Right cardiac atrium (tissue), 5 donors: ENCODE measurements around the gene COL11A1. TPM values are rescaled to one million over a fixed set of nuclear protein-coding genes. Genes with fewer than 3 reads are reported as not detected.
A peak's percentile ranks its signal among the peaks of the same experiment; 100 is the strongest.
"Not testable (repeated sequence)": the region's sequence is repeated elsewhere in the genome, so short reads cannot be mapped to it uniquely, and the experiment has no call there.

Experiments
- ATAC-seq, 2 donors: fragments of 200-7000 bp; cut with Tn5 transposase; one replicate each; pipeline versions ENCODE4 v1.8.0 to v1.9.1; 2020; ENCODE audit warnings: moderate library complexity in 2 of 2, mild to moderate bottlenecking in 1 of 2
- DNase-seq, 3 donors: peaks; one replicate each; pipeline ENCODE4 v3.0.0-alpha.2; 2020
- H3K27ac ChIP-seq: one replicate; pipeline ENCODE4 v1.5.1; 2013; ENCODE audit warnings: mild to moderate bottlenecking, low read length, control low read depth, moderate library complexity
- H3K27me3 ChIP-seq: one replicate; pipeline ENCODE4 v1.6.1; 2013; ENCODE audit not compliant: control insufficient read depth, insufficient read depth
- H3K4me1 ChIP-seq: one replicate; pipeline ENCODE4 v1.6.1; 2013; ENCODE audit warnings: low read length; ENCODE audit not compliant: control insufficient read depth, insufficient read depth
- H3K4me3 ChIP-seq: one replicate; pipeline ENCODE4 v1.5.1; 2013; ENCODE audit warnings: low read length, control low read depth
- H3K9me3 ChIP-seq: one replicate; pipeline ENCODE4 v1.6.1; 2013; ENCODE audit warnings: low read length; ENCODE audit not compliant: control insufficient read depth
- WGBS: extraction: QIAGEN DNeasy Blood & Tissue Kit; methylation state at CpG from one replicate; pipeline ENCODE4 v1.1.7; 2013; 5-methylcytosine and 5-hydroxymethylcytosine counted together
- intact Hi-C, 4 donors: fragments of 100-400 bp; cut with DNase I; formaldehyde crosslinking; loops; one replicate each; pipeline versions ENCODE4 v1.11.0 to v1.14.0; 2022 to 2023
- polyA plus RNA-seq: library from polyadenylated mRNA; stranded (reverse); fragments of 200-250 nt; gene quantifications from one replicate; pipeline ENCODE4 v1.2.3, GENCODE V29; 2013
- total RNA-seq, 4 donors: library from RNA; stranded (reverse); fragmentation: NEBNext Ultra II Directional; extraction: Animal tissue kit (Norgen Biotek cat#: 25700); gene quantifications; one replicate each; pipeline ENCODE4 v1.2.1, GENCODE V29; 2021
- donor health status: healthy with polysubstance abuse.
- donor health status: DM: no; HTN: yes; CAD: no.
- donor health status: DM: no; HTN: no; CAD: no.
- donor health status: DM: no; HTN: yes; CAD: no; lungs with severe emphysema.
- donor health status: DM: yes; HTN: yes; CAD: no.

The COL11A1 gene
- total and polyA plus RNA-seq, 5 donors, result 0.05 TPM; not detected in 4

GRCh38 chr1:102970496-102971078 lies 137.7 kb downstream of the COL11A1 start:
- no peak for ATAC-seq
- Histone ChIP-seq H3K9me3 (no peaks in the 10 kb centered on the region), H3K27me3 (no peaks in the 10 kb centered on the region), H3K4me3 (no peak overlapping the region), H3K27ac (no peak overlapping the region), H3K4me1 (no peaks in the 10 kb centered on the region)
- intact Hi-C loops, result no loop called here
- 64% methylated on average over 17 of the region's 17 CpGs for WGBS
- DNase-seq, result peak in 1 of 3 donors; percentile 22

DNA sequence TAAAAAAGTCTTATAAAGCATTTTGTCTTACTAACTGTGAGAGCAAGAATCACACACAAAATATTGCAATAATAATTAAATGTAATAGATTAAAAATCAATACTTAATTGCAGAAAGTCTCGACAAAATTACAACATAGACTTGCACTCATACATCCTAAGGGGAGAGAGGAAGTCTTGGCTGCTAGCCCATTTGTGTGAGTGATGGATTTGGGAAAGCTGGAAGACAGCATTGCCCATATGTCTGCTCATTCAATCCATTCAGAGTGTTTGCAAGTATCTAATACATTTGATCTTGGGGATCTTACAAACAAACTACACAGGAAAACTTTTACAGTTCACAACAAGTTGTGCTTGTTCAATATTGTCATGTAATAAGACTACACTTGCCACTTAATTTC lies 140.5 kb downstream of the COL11A1 start:
- H3K4me1 ChIP-seq, result no peaks in the 10 kb centered on the region
- H3K9me3 ChIP-seq, result no peaks in the 10 kb centered on the region
- no peak overlapping the region for H3K27ac ChIP-seq
- H3K27me3 ChIP-seq, result no peaks in the 10 kb centered on the region
- 44% methylated on average over 1 of the region's 1 CpG for WGBS
- no peak overlapping the region for H3K4me3 ChIP-seq
- DNase-seq (no peak), ATAC-seq (no peak)
- intact Hi-C loops, result no loop called here

DNA sequence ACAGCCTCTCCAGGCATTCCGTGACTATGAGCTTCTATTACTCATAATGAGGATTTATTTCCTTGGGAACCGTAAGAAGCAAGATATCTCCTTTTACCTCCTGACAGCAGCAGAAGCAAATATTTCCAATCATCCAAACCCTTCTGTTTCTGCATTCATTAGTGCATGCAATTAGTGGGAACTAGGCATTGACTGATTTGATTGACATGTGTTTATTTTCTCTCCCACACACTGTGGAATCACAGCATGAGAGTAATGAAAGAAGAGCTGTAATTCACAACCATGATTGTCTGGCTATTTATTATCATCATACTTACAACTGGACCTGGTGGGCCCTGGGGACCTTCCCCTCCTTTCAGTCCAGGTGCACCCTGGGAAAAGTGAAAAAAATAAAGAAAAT lies 146.8 kb downstream of the COL11A1 start:
- Histone ChIP-seq H3K9me3 (no peaks in the 10 kb centered on the region), H3K4me1 (no peaks in the 10 kb centered on the region), H3K4me3 (no peak overlapping the region), H3K27ac (no peak overlapping the region), H3K27me3 (no peaks in the 10 kb centered on the region)
- WGBS, result 91% methylated on average over 2 of the region's 2 CpGs
- ATAC-seq (no peak), DNase-seq (no peak)
- intact Hi-C loops, result no loop called here

DNA sequence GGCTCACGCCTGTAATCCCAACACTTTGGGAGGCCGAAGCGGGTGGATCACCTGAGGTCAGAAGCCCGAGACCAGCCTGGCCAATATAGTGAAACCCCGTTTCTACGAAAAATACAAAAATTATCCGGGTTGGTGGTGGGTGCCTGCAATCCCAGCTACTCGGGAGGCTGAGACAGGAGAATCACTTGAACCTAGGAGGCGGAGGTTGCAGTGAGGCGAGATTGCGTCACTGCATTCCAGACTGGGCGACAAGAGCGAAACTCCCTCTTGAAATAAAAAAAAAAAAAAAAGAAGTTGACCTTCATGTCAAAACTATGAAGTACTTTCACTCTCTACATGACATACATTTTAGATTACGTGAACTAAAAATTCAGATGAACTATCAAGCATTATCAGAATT lies 153.7 kb downstream of the COL11A1 start:
- H3K9me3 ChIP-seq, result no peaks in the 10 kb centered on the region
- DNase-seq, result no peak
- H3K4me3 ChIP-seq, result no peak overlapping the region
- ATAC-seq, result no peak
- WGBS, result 91% methylated on average over 14 of the region's 14 CpGs
- no peak overlapping the region for H3K27ac ChIP-seq
- intact Hi-C loops, result no loop called here
- no peaks in the 10 kb centered on the region for H3K4me1 ChIP-seq
- H3K27me3 ChIP-seq, result no peaks in the 10 kb centered on the region

DNA sequence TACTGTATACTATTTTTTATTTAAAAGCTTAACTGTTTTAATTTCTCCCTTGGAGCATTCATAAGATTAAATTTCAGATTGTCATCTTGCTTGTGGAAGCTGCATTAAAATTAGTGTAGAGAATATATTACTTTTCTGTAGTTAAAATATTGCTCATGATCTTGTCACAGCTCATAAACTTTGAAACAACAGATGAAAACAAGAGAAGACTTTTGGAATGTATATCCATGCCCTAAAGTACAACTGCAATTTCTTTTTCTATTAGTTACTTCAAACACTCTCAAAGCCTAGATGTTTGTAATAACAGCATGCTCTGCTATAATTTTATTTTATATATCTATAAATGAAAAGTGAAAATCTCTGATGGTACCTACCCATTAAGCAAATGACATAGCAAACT lies 155.9 kb downstream of the COL11A1 start:
- no peaks in the 10 kb centered on the region for H3K9me3 ChIP-seq
- ATAC-seq (no peak), DNase-seq (no peak)
- H3K4me3 ChIP-seq, result no peak overlapping the region
- H3K27ac ChIP-seq, result no peak overlapping the region
- no peaks in the 10 kb centered on the region for H3K4me1 ChIP-seq
- intact Hi-C loops, result no loop called here
- H3K27me3 ChIP-seq, result no peaks in the 10 kb centered on the region

DNA sequence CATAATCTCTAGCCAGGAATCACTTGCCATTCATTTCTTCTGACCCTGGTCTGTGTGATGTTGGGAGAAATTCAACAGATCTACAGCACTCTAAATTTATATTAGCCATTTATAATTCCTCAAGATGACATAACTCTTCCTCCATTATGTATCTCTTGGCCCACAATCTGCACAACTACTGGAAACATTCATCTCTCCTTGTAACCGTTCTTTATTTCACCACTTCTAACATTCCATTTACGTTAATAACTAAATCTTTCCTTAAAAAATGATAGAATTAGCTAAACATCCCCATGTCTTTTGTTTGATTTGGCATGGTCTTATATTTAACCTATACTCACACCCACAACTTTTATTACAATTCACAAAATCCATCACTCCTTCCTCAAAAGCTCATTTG lies 166.0 kb downstream of the COL11A1 start:
- Histone ChIP-seq H3K4me3 (no peak overlapping the region), H3K9me3 (no peaks in the 10 kb centered on the region), H3K4me1 (no peaks in the 10 kb centered on the region), H3K27ac (no peak overlapping the region), H3K27me3 (no peaks in the 10 kb centered on the region)
- intact Hi-C loops, result no loop called here
- DNase-seq (no peak), ATAC-seq (no peak)
- WGBS, result 53% methylated on average over 2 of the region's 2 CpGs

- no peaks in the 10 kb centered on the region for H3K9me3 ChIP-seq
- ATAC-seq (no peak), DNase-seq (no peak)
- no peak overlapping the region for H3K4me3 ChIP-seq
- H3K4me1 ChIP-seq, result no peaks in the 10 kb centered on the region
- no peak overlapping the region for H3K27ac ChIP-seq
- H3K27me3 ChIP-seq, result no peaks in the 10 kb centered on the region
- intact Hi-C loops, result no loop called here
Measured at GRCh38 chr1:102941366-102941947, 166.9 kb downstream of the COL11A1 start.

DNA sequence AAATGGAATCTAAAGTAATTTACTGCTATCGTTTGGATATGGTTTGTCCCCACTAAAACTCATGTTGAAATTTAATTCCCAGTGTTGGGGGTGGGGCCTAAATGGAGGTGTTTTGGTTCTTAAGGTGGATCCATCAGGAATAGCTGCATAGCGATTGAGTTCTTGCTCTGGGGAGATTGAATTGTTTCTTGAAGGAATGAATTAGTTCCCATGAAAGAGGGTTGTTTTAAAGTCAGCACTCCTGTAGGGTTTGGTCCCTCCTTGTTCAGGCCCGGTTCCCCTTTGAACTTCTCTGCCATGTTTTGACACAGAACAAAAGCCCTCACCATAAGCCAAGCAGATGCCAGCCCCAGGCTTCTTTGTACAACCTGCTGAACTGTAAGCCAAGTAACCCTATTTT lies 170.9 kb downstream of the COL11A1 start:
- WGBS, result 74% methylated on average over 3 of the region's 3 CpGs
- no peaks in the 10 kb centered on the region for H3K9me3 ChIP-seq
- no peaks in the 10 kb centered on the region for H3K4me1 ChIP-seq
- no peaks in the 10 kb centered on the region for H3K27me3 ChIP-seq
- no peak overlapping the region for H3K27ac ChIP-seq
- intact Hi-C loops, result no loop called here
- DNase-seq, result no peak
- no peak for ATAC-seq
- H3K4me3 ChIP-seq, result no peak overlapping the region

GRCh38 chr1:102933362-102933761 lies 175.0 kb downstream of the COL11A1 start:
- DNase-seq, intact Hi-C loops, H3K27ac ChIP-seq, H3K4me3 ChIP-seq, H3K27me3 ChIP-seq, H3K9me3 ChIP-seq, ATAC-seq, H3K4me1 ChIP-seq: not testable (repeated sequence)
- whole genome bisulfite sequencing, result 78% methylated on average over 7 of the region's 9 CpGs

DNA sequence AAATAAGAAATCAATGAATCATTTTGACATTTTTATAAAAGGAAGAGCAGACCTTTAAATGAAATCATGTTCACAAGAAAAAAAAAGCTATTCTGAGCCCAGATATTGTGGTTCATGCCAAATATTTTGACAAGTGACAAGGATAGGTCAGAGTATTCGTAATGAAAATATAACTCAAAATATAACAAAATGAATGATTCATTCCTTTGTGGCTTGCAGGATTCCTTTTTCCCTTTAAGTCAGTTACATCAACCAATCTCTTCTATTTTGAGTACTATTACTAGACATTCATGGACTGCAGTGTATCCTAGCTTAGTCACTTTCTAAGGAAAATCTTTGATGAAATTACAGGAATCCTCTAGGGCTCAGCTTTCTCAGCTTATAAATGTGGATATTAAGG lies 188.7 kb downstream of the COL11A1 start:
- Histone ChIP-seq H3K4me1 (no peaks in the 10 kb centered on the region), H3K27ac (no peak overlapping the region), H3K9me3 (no peaks in the 10 kb centered on the region), H3K27me3 (no peaks in the 10 kb centered on the region), H3K4me3 (no peak overlapping the region)
- no peak for DNase-seq
- ATAC-seq, result no peak
- WGBS, result 13% methylated on average over 1 of the region's 1 CpG
- intact Hi-C loops, result no loop called here

DNA sequence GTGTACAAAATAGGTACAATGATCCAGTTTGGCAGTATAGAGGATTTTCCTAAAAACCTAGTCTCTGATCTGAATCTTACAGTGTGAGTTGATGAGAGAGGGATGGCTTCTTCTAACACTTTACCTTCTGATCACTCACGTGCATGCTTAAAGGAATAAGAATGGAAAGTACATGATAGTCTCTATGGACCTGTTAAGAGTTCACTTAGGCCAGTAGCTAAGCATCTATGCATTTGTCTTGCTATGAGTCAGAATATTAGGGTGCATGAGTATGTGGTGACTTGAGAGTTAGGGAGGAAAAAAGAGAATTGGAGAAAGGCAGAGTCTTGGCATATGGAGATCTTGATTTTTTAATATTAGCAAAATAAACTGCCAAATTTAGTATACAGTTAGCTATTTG lies 206.3 kb downstream of the COL11A1 start:
- DNase-seq, result no peak
- H3K27ac ChIP-seq, result no peak overlapping the region
- no peaks in the 10 kb centered on the region for H3K9me3 ChIP-seq
- no peak overlapping the region for H3K4me3 ChIP-seq
- no peak for ATAC-seq
- H3K27me3 ChIP-seq, result no peaks in the 10 kb centered on the region
- H3K4me1 ChIP-seq, result no peaks in the 10 kb centered on the region
- WGBS, result 65% methylated on average over 1 of the region's 1 CpG
- intact Hi-C loops, result no loop called here

DNA sequence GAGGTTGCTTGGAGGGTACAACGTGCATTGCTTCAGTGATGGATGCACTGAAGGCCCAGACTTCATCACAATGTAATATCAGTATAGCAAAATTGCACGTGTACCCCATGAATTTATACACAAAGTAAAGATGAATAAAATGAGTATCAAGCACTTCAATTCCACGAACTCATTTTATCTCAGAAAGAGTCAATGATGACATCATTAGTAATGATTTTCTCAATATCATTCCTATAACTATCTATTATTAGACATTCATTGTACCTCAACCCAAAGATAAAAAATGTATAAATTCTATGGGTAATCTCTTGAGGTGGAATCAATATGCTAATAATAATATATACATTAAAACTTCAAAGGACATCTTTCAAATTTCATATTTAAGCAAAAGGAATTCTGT lies 208.4 kb downstream of the COL11A1 start:
- Histone ChIP-seq H3K9me3 (no peaks in the 10 kb centered on the region), H3K4me3 (no peak overlapping the region), H3K27me3 (no peaks in the 10 kb centered on the region), H3K4me1 (no peaks in the 10 kb centered on the region), H3K27ac (no peak overlapping the region)
- WGBS, result 62% methylated on average over 3 of the region's 3 CpGs
- DNase-seq (no peak), ATAC-seq (no peak)
- intact Hi-C loops, result no loop called here
